SU-DHL-6 (cell line): ENCODE results near the gene WIPI1.
"Not testable (repeated sequence)": the region's sequence is repeated elsewhere in the genome, so short reads cannot be mapped to it uniquely, and the experiment has no call there.

Source experiments
- H2AFZ ChIP-seq: fragments of 200-600 bp; sonication (generic); 2 replicates; pipeline ENCODE4 v1.6.1; 2014; ENCODE audit warnings: low read depth, mild to moderate bottlenecking, moderate library complexity, mixed read lengths, antibody characterized with exemption, low read length; ENCODE audit not compliant: severe bottlenecking
- H3F3A ChIP-seq: fragments of 200-600 bp; shearing (Covaris generic); 2 replicates; pipeline ENCODE4 v1.6.0; 2016; ENCODE audit warnings: antibody characterized with exemption, mild to moderate bottlenecking; ENCODE audit not compliant: insufficient read depth
- H3K27ac ChIP-seq: fragments of 200-600 bp; sonication (generic); 2 replicates; pipeline ENCODE4 v1.5.1; 2016; ENCODE audit warnings: low read depth, mild to moderate bottlenecking, low read length, moderate library complexity, mixed read lengths
- H3K27me3 ChIP-seq: fragments of 200-600 bp; sonication (generic), shearing (Covaris generic); 2 replicates; pipeline ENCODE4 v1.6.0; 2014; ENCODE audit warnings: mild to moderate bottlenecking, low read length
- H3K36me3 ChIP-seq: fragments of 200-600 bp; sonication (generic); 2 replicates; pipeline ENCODE4 v1.6.1; 2014; ENCODE audit warnings: mild to moderate bottlenecking, low read length, mixed read lengths
- H3K4me2 ChIP-seq: fragments of 300-600, 200-600 bp; shearing (Covaris generic), sonication (generic); 2 replicates; pipeline ENCODE4 v1.6.0; 2014; ENCODE audit warnings: low read length, low read depth, mild to moderate bottlenecking; ENCODE audit not compliant: poor library complexity, severe bottlenecking
- H3K4me3 ChIP-seq: fragments of 200-600 bp; sonication (generic); 2 replicates; pipeline ENCODE4 v1.5.1; 2014; ENCODE audit warnings: antibody characterized with exemption, low read length, mild to moderate bottlenecking, mixed read lengths; ENCODE audit not compliant: insufficient read depth, poor library complexity, severe bottlenecking
- H3K79me2 ChIP-seq: fragments of 200-600 bp; sonication (generic); 2 replicates; pipeline ENCODE4 v1.6.1; 2014; ENCODE audit warnings: mild to moderate bottlenecking, low read length, moderate library complexity; ENCODE audit not compliant: insufficient read depth
- H3K9ac ChIP-seq: fragments of 200-600 bp; sonication (generic); 2 replicates; pipeline ENCODE4 v1.7.0; 2014; ENCODE audit warnings: mild to moderate bottlenecking, low read length
- H3K9me2 ChIP-seq: fragments of 200-600 bp; sonication (generic); replicated peaks from 2 replicates; pipeline ENCODE4 v1.6.1; 2014; ENCODE audit warnings: low read length; ENCODE audit not compliant: insufficient read depth
- H3K9me3 ChIP-seq: fragments of 200-600 bp; sonication (generic); 2 replicates; pipeline ENCODE4 v1.6.1; 2014; ENCODE audit warnings: low read length, mixed read lengths; ENCODE audit not compliant: insufficient read depth
- H4K20me1 ChIP-seq: fragments of 200-600 bp; sonication (generic); 2 replicates; pipeline ENCODE4 v1.6.1; 2014; ENCODE audit warnings: low read depth, mild to moderate bottlenecking, antibody characterized with exemption, low read length, moderate library complexity, mixed read lengths
- CTCF ChIP-seq: fragments of 200-600 bp; sonication (generic); IDR thresholded peaks from one replicate; pipeline ENCODE4 v1.5.1; 2017; ENCODE audit warnings: antibody characterized with exemption, mild to moderate bottlenecking, low read length, moderate library complexity; ENCODE audit not compliant: insufficient read depth, poor library complexity, severe bottlenecking
- EZH2phosphoT487 ChIP-seq: fragments of 200-600 bp; sonication (generic), shearing (Covaris generic); conservative IDR thresholded peaks from 2 replicates; pipeline ENCODE4 v1.6.1; 2018; ENCODE audit warnings: mild to moderate bottlenecking, antibody characterized with exemption, low read length, moderate library complexity, mixed read lengths

The WIPI1 gene

DNA sequence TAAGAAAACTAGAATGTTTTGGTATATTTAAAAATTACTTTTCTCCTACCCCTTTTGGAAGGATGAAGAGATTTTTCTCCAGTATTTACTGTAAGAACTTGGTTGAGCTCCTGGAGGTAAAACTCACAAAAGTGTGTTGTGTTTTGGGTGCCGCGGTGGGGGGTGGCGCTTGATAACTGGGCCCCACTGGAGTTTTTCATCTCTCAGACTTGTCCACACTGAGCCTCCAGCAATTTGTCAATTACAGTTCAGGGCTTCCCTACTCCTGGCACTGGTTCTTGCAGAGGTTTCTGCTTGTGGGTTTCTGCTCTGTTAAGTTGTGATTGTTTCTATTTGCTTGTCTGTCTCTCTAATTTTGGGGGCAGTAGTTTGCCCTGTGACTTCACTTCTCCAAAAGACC is 40.0 kb downstream of the WIPI1 start:
- TF ChIP-seq CTCF (no peak), EZH2phosphoT487 (no peak)
- no peaks in the 10 kb centered on the region for H3K27me3 ChIP-seq

GRCh38 chr17:68414901-68415300 is 42.4 kb downstream of the WIPI1 start:
- H3K4me2 ChIP-seq, H3K79me2 ChIP-seq, H3F3A ChIP-seq, H3K27ac ChIP-seq, H3K9ac ChIP-seq, H2AFZ ChIP-seq, H3K4me3 ChIP-seq, H4K20me1 ChIP-seq, H3K9me3 ChIP-seq, H3K27me3 ChIP-seq, H3K36me3 ChIP-seq, H3K9me2 ChIP-seq: not testable (repeated sequence)

More for the DNA sequence above, 40.0 kb downstream of the WIPI1 start:
- H3F3A ChIP-seq = no peaks in the 10 kb centered on the region
- H2AFZ ChIP-seq = no peak overlapping the region
- no peaks in the 10 kb centered on the region for H3K9me2 ChIP-seq
- H3K9me3 ChIP-seq = no peaks in the 10 kb centered on the region
- H3K79me2 ChIP-seq = no peaks in the 10 kb centered on the region
- no peaks in the 10 kb centered on the region for H4K20me1 ChIP-seq
- no peak overlapping the region for H3K9ac ChIP-seq
- H3K36me3 ChIP-seq = no peaks in the 10 kb centered on the region
- H3K4me3 ChIP-seq = no peak overlapping the region
- no peak overlapping the region for H3K27ac ChIP-seq
- H3K4me2 ChIP-seq = no peak overlapping the region

GRCh38 chr17:68413597-68414560 is 43.4 kb downstream of the WIPI1 start:
- not testable (repeated sequence) for H3K9me2 ChIP-seq, H3K9me3 ChIP-seq, H3K27ac ChIP-seq, H3K4me3 ChIP-seq, H3F3A ChIP-seq, H3K36me3 ChIP-seq, H3K9ac ChIP-seq, H3K27me3 ChIP-seq, H4K20me1 ChIP-seq, H3K79me2 ChIP-seq, H2AFZ ChIP-seq
- peak overlapping the region; percentile 45 for H3K4me2 ChIP-seq

GRCh38 chr17:68407656-68408055 is 49.6 kb downstream of the WIPI1 start:
- not testable (repeated sequence) for H3K27me3 ChIP-seq, H3K79me2 ChIP-seq, H3K9me3 ChIP-seq, H3F3A ChIP-seq, H3K4me3 ChIP-seq, H3K27ac ChIP-seq, H3K36me3 ChIP-seq, H3K9me2 ChIP-seq, H3K9ac ChIP-seq, H4K20me1 ChIP-seq, H2AFZ ChIP-seq, H3K4me2 ChIP-seq

- not testable (repeated sequence) for H3K9me3 ChIP-seq, H3K79me2 ChIP-seq, H3K9me2 ChIP-seq, H4K20me1 ChIP-seq, H3K27ac ChIP-seq, H3K4me2 ChIP-seq, H3K27me3 ChIP-seq, H2AFZ ChIP-seq, H3K36me3 ChIP-seq, H3K9ac ChIP-seq, H3K4me3 ChIP-seq, H3F3A ChIP-seq
Observed at GRCh38 chr17:68403837-68404236, 53.5 kb downstream of the WIPI1 start.
